Measurements from ENCODE around the gene RBCK1. TPM values are rescaled to one million over a fixed set of nuclear protein-coding genes. Genes with fewer than 3 reads are reported as not detected.

RBCK1 gene
- total RNA-seq = 101 TPM
- long read RNA-seq, transcript RBCK1-202 (12 exons, 2,774 nt) = major isoform, 149 of 263 reads
- long read RNA-seq, transcript RBCK1-213 (3 exons, 1,200 nt) = minor isoform, 18 of 263 reads
- long read RNA-seq, partial matches to known transcripts = 45 of 263 reads
- long read RNA-seq, other reads (novel, unspliced or antisense) = 39 of 263 reads

DNA sequence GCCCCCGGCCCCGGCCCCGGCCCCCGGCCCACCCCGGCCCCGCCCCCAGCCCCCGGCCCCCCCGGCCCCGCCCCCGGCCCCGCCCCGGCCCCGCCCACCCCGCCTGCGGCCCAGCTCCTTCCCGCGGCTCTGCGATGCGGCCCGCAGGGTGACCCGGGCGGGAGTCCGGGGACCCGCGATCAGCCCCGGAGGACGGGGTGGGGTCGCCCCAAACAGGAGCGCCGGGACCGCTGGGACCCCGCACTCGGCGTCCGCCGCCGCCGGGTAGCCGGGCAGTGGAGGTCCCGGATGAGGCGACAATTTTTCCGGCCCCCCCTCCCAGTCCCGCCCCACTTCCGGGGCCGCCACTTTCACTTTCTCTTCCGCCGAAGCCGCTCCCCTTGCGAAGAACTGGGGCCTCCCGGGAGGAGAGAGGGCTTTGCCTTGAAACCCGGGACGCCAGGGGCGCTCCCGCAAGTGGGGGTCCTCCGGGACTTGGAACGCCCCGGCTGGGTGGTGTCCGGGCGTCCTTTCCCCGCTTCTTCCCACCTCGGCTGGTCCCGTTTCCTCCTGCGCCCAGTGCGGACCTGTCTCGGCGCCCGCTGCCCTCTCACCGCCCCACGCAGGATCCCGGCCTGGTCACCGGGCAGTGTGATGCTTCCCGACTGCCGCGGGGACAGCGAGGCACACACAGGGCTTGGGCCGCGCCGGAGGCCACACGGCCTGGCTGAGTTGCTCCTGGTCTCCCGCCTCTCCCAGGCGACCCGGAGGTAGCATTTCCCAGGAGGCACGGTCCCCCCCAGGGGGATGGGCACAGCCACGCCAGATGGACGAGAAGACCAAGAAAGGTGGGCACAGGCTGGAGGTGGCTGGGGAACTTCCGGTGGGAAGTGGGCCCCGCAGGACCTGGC is at the start of gene RBCK1:
RBCK1 (plus strand) TSS at position 347 of the 890 bp plus-strand sequence; CDS start at position 806, 459 bp downstream.
- TF ChIP-seq, protein P1, sequence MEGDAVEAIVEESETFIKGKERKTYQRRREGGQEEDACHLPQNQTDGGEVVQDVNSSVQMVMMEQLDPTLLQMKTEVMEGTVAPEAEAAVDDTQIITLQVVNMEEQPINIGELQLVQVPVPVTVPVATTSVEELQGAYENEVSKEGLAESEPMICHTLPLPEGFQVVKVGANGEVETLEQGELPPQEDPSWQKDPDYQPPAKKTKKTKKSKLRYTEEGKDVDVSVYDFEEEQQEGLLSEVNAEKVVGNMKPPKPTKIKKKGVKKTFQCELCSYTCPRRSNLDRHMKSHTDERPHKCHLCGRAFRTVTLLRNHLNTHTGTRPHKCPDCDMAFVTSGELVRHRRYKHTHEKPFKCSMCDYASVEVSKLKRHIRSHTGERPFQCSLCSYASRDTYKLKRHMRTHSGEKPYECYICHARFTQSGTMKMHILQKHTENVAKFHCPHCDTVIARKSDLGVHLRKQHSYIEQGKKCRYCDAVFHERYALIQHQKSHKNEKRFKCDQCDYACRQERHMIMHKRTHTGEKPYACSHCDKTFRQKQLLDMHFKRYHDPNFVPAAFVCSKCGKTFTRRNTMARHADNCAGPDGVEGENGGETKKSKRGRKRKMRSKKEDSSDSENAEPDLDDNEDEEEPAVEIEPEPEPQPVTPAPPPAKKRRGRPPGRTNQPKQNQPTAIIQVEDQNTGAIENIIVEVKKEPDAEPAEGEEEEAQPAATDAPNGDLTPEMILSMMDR (IDR thresholded peaks at IDR 0.05) = no peak
- peak; percentile 92 for ATAC-seq
- DNase-seq = peak; percentile 93
- H3K27me3 ChIP-seq = no peaks in the 10 kb centered on the region
- peak within 1 kb of the TSS; percentile 93 for H3K27ac ChIP-seq
- peak within 1 kb of the TSS; percentile 100 for H3K4me3 ChIP-seq
- intact Hi-C loops (cut with DNase I) = no loop called here
- peaks cover 24% of the 10 kb centered on the region for H3K36me3 ChIP-seq
- no peaks in the 10 kb centered on the region for H3K9me3 ChIP-seq
- H3K4me1 ChIP-seq = peaks cover 20% of the 10 kb centered on the region

DNA sequence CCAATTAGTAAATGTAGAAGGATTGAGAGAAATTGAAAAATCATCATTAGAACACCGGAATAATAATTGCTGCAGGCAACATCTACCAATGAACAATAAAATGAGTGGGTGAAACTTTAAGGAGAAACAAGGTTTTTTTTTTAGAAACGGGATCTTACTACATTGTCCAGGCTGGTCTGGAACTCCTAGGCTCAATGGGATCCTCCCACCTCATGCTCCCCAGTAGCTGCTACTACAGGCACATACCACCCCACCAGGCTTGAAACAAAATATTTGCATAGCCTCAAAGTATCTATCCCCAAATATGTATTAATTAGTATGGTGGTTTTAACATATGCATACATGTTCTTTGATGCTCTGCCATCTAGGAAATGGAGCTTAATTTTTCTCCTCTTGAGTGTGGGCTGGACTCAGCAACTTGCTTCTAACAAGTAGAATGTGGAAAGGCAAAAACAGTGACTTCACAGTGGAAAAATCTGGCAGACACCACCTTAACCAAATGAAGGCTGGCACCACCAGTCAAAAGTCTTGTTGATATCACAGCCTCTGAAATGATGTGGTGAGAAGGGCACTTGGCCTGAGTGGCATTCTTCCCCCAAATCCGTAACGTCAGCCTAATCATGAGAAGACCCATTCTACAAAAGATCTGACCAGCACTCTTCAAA is 49.1 kb upstream of the RBCK1 start:
- Histone ChIP-seq H3K27ac (no peak overlapping the region), H3K36me3 (no peaks in the 10 kb centered on the region), H3K4me3 (no peak overlapping the region), H3K9me3 (no peaks in the 10 kb centered on the region), H3K4me1 (peaks cover 14% of the 10 kb centered on the region), H3K27me3 (no peaks in the 10 kb centered on the region)
- TF ChIP-seq, protein P1 (IDR thresholded peaks at IDR 0.05) = no peak
- ATAC-seq = peak; percentile 1
- DNase-seq = no peak
- intact Hi-C loops (cut with DNase I) = no loop called here

- TF ChIP-seq, protein P1 (IDR thresholded peaks at IDR 0.05) = no peak
- no peak for DNase-seq
- ATAC-seq = no peak
- Histone ChIP-seq H3K4me3 (no peak overlapping the region), H3K27ac (no peak overlapping the region), H3K36me3 (no peaks in the 10 kb centered on the region), H3K9me3 (no peaks in the 10 kb centered on the region), H3K4me1 (peaks cover 8% of the 10 kb centered on the region), H3K27me3 (no peaks in the 10 kb centered on the region)
- intact Hi-C loops (cut with DNase I) = no loop called here
These were observed 46.5 kb upstream of the RBCK1 start for GRCh38 chr20:361561-361960.

DNA sequence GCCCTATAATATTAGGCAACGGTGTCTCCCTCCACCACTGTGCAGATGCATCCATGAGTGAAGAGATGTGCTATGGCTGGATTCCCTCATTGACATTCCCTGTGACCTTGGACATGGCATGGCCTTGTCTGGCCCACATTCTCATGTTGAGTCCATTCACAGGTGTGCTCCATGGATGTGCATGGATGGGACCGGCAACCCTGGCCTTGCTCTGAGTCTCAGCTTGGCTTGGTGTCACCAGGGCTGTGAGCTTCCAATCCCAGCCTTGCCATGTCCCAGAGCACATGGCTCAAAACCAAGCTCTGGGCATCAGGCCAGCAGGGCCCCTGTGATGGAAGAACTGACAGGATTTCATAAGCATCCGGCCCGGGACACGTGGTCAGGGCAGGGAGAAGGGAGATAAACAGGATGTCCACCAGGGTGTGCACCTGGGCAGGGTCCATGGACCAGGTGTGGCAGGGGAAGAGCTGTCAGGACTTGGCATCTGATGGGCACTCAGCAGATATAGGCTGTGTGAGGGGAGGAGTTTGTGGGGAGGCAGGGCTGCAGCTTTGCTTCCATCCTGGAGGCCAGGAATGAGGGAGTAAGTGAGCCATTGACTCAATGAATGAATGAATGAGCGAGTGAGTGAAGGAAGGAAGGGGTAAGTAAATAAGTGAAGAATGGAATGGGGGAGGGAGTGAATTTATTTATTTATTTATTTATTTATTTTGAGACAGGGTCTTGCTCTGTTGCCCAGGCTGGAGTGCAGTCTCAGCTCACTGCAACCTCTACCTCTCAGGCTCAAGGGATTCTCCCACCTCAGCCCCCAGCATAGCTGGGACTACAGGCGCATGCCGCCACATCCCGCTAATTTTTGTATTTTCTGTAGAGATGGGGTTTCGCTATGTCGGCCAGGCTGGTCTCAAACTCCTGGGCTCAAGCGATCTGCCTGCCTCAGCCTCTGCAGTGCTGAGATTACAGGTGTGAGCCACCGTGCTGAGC is 45.5 kb upstream of the RBCK1 start:
- Histone ChIP-seq H3K27ac (no peak overlapping the region), H3K27me3 (no peaks in the 10 kb centered on the region), H3K9me3 (no peaks in the 10 kb centered on the region), H3K4me3 (no peak overlapping the region), H3K4me1 (peaks cover 8% of the 10 kb centered on the region), H3K36me3 (no peaks in the 10 kb centered on the region)
- intact Hi-C loops (cut with DNase I) = no loop called here
- DNase-seq (peak; percentile 94), ATAC-seq (peak; percentile 90)
- TF ChIP-seq, protein P1 (IDR thresholded peaks at IDR 0.05) = peak; percentile 44
